ENCODE measurements around the gene UGT1A10.
"Not testable (repeated sequence)": the region's sequence is repeated elsewhere in the genome, so short reads cannot be mapped to it uniquely, and the experiment has no call there.

The UGT1A10 gene

DNA sequence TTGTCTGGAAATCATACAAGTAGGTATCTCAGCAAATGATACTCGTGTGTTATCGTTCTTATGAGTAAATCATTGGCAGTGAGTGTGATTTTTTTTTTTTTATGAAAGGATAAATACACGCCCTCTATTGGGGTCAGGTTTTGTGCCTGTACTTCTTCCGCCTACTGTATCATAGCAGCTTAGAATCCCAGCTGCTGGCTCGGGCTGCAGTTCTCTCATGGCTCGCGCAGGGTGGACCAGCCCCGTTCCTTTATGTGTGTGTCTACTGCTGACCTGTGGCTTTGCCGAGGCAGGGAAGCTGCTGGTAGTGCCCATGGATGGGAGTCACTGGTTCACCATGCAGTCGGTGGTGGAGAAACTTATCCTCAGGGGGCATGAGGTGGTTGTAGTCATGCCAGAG, at the start of gene UGT1A10:
TSS of gene UGT1A10 (plus strand) at position 143 of the 400 bp plus-strand sequence. CDS start at position 218, 75 bp downstream.
- not testable (repeated sequence) for DNase-seq (ENCODE audit: extremely low read depth in 1 of 2, low read depth in 1 of 2)

DNA sequence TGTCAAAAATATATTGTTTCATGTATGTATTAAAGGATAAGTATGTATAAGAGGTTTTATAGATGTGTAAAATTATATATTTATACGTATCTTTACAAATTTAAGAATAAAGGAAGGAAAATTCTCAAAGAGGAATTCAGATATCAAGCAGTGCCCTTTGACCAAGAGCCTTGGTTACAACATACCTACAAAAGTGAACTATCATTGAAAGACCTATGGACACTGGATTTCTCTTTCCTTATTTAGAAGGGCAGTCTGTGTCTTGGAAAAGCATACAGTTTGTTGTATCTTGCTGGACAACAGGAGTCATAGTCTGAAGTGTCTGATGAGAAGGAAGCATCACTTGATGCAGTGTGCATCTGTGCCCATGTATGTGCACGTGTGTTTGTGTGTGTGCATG, 47.8 kb upstream of the UGT1A10 start:
- DNase-seq (ENCODE audit: extremely low read depth in 1 of 2, low read depth in 1 of 2): no peak

DNA sequence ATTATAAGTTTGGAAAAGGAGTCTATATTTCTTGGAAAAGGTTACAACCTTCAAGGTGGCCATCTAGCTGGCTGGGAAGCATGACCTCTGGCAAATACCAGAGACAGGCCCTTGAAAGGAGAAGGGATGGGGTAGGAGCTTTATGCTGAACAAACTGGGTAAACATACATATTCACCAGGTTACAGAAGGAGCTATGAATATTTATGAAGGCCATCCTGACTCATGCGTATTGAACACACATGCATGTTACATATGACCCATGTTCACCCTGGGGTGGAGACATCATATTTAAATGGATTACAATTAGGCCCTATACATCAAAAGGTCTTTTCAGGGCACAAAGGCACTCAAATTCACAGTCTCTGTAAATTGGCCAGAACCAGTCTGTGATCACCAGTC, 43.5 kb upstream of the UGT1A10 start:
- not testable (repeated sequence) for DNase-seq (ENCODE audit: extremely low read depth in 1 of 2, low read depth in 1 of 2)

DNA sequence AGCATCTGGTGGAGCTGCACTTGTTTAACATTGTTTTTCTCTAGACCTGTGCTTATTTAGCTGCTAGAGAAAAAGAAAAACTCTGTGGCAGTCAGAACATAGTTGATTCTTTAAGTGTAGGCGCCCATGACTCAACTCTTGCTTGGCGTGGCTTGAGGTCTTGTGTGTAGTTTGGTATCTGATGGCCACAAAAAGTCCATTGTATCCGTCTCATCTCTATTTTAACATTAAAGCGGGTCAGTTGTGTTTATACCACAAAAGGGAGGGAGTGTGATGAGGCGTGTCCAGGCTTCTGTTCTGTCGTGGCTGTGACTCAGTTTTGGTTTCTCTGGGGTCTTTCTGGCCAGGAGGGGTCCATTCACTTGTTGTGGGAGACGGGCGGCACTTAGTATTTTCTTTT, 43.0 kb upstream of the UGT1A10 start:
- no peak for DNase-seq (ENCODE audit: extremely low read depth in 1 of 2, low read depth in 1 of 2)

DNA sequence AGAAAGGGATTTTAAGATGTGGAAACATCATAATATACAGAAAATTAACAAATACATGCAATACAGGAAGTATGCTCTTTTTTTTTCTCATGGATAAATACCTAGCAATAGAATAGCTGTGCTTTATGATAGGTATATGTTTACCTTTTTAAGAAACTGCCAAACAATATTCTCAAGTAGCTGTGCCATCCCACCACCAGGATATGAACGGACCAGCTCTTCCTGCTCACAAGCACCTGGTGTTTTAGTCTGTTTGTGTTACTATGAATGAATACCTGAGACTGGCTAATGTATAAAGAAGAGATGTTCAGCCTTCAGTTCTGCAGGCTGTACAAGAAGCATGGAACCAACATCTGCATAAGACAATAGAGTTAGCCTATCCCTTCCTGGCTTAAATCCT, 38.7 kb upstream of the UGT1A10 start:
- no peak for DNase-seq (ENCODE audit: extremely low read depth in 1 of 2, low read depth in 1 of 2)

DNA sequence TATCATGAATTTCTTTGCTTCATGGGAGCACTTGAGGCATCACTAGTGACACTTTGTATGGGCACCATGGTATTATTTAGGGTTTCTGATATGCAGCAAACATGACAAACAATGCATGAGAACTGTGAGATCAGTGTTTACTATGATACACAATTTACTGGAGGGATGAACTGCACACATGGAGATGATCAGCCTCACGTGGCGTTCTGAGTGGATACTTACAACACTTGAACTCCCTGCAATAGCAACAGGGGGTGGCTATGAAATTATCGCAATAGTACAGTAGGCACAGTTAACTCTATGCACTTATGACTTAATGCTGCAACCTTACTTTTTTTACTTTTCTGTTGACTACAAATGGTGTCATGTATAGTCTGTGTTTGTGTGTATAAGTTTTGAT, 37.3 kb upstream of the UGT1A10 start:
- no peak for DNase-seq (ENCODE audit: extremely low read depth in 1 of 2, low read depth in 1 of 2)

DNA sequence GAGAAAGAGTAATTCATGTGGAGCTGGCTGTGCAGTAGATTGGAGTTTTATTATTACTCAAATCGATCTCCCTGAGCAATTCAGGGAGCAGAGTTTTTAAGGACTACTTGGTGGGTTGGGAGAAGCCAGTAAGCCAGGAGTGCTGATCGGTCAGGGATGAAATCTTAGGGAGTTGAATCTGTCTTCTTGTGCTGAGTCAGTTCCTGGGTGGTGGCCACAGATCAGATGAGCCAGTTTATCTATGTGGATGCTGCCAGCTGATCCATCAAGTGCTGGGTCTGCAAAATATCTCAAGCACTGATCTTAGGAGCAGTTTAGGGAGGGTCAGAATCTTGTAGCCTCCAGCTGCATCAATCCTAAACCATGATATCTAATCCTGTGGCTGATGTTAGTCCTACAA, 35.9 kb upstream of the UGT1A10 start:
- no peak for DNase-seq (ENCODE audit: extremely low read depth in 1 of 2, low read depth in 1 of 2)

DNA sequence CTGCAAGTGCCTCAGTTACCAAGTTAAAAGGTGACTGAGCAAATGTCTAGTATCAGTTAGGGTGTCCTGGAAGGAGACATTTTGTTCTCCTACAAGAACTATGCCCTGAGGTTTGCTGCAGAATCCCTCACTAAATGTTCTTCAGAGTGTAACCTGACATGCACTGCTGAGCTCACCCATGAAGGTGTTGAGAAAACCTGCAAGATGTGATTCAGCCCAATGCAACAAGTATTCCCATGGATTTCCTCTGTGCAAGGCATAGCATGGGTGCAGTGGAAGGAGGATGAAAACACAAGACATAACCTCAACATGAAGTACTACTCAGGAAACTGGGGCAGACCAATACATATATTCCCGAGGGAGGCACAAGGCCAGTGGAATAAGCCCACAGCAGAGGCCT, 34.2 kb upstream of the UGT1A10 start:
- DNase-seq (ENCODE audit: extremely low read depth in 1 of 2, low read depth in 1 of 2): no peak

DNA sequence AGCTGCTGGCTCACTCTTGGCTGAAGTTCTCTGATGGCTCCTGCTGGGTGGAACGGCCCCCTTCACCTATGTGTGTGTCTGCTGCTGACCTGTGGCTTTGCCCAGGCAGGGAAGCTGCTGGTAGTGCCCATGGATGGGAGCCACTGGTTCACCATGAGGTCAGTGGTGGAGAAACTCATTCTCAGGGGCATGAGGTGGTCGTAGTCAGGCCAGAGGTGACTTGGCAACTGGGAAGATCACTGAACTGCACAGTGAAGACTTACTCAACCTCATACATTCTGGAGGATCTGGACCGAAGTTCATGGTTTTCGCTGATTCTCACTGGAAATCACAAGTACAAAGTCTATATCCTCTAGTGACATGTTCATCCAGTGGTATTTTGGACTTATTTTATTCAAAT, 32.7 kb upstream of the UGT1A10 start:
- no peak for DNase-seq (ENCODE audit: extremely low read depth in 1 of 2, low read depth in 1 of 2)

DNA sequence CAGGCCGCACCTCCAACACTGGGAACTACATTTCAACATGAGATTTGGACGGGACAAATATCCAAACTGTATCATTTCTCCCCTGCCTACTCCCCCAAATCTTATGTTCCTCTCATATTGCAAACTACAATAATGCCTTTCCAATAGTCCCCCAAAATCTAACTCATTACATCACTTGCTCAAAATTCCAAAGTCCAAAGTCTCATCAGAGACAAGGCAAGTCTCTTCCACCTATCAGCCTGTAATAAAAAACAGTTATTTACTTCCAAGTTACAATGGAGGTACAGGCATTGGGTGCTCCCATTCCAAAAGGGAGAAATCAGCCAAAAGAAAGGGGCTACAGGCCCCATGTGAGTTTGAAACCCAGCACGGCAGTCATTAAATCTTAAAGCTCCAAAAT, 31.4 kb upstream of the UGT1A10 start:
- no peak for DNase-seq (ENCODE audit: extremely low read depth in 1 of 2, low read depth in 1 of 2)

DNA sequence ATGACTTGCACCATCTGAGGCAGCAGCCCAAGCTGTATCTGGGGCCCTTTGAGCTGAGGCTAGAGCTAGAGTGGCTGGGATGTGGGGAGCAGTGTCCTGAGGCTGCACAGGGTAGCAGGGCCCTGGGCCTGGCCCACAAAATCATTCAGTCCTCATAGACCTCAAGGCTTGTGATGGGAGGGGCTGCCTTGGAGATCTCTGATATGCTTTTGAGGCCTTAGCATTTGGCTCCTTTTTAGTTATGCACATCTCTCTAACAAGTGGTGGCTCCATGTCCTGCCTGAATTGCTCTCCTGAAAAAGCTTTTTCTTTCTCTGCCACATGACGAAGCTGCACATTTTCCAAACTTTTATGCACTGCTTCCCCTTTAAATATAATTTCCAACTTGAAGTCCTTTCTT, 30.6 kb upstream of the UGT1A10 start:
- DNase-seq (ENCODE audit: extremely low read depth in 1 of 2, low read depth in 1 of 2): no peak

DNA sequence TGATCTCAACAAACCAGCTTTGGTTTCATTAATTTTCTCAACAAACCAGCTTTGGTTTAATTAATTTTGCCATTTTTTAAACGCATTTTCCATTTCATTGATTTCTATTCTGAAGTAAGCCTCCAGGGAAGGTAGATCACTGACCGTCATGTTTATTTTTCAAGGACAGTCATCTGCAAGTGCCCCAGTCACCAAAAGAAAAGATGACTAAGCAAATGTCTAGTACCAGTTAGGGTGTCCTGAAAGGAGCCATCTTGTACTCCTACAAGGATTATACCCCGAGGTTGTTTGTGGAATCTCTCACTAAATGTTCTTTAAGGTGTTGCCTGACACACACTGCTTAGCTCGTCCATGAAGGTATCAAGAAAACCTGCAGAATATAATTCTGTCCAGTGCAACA, 25.0 kb upstream of the UGT1A10 start:
- no peak for DNase-seq (ENCODE audit: extremely low read depth in 1 of 2, low read depth in 1 of 2)

DNA sequence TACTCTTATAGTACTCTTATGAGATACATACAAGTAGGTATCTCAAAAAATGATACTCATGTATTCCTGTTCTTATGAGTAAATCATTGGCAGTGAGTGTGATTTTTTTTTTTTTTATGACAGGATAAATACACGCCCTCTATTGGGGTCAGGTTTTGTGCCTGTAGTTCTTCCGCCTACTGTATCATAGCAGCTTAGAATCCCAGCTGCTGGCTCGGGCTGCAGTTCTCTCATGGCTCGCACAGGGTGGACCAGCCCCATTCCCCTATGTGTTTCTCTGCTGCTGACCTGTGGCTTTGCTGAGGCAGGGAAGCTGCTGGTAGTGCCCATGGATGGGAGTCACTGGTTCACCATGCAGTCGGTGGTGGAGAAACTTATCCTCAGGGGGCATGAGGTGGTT, 18.8 kb upstream of the UGT1A10 start, which contains the start of gene UGT1A8:
TSS of gene UGT1A8 (plus strand) at position 158 of the 400 bp plus-strand sequence. CDS start at position 233, 75 bp downstream.
- not testable (repeated sequence) for DNase-seq (ENCODE audit: extremely low read depth in 1 of 2, low read depth in 1 of 2)

DNA sequence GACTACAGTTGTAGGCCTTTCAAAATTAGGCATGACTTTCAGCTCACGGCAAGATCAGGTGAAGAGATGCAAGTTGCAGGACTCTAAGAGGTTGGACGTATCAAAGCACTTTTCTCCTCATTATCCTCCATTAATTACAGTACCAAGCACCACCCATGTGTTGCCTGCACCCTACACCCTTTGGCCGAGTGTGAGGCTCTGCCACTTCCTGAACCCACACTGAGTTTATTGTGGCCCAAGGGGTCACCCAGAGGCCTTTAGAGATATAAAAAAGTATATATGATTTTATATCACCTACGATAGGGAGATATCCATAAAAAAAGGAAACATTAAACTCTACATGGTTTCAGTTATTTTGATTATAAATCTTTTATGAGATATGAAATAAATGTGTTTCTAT, 16.0 kb upstream of the UGT1A10 start:
- no peak for DNase-seq (ENCODE audit: extremely low read depth in 1 of 2, low read depth in 1 of 2)

DNA sequence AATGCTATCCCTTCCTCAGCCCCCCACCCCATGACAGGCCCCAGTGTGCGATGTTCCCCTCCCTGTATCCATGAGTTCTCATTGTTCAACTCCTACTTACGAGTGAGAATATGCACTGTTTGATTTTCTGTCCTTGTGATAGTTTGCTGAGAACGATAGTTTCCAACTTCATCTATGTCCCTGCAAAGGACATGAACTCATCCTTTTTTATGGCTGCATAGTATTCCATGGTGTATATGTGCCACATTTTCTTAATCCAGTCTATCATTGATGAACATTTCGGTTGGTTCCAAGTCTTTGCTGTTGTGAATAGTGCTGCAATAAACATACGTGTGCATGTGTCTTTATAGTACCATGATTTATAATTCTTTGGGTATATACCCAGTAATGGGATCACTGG, 14.4 kb upstream of the UGT1A10 start:
- not testable (repeated sequence) for DNase-seq (ENCODE audit: extremely low read depth in 1 of 2, low read depth in 1 of 2)

DNA sequence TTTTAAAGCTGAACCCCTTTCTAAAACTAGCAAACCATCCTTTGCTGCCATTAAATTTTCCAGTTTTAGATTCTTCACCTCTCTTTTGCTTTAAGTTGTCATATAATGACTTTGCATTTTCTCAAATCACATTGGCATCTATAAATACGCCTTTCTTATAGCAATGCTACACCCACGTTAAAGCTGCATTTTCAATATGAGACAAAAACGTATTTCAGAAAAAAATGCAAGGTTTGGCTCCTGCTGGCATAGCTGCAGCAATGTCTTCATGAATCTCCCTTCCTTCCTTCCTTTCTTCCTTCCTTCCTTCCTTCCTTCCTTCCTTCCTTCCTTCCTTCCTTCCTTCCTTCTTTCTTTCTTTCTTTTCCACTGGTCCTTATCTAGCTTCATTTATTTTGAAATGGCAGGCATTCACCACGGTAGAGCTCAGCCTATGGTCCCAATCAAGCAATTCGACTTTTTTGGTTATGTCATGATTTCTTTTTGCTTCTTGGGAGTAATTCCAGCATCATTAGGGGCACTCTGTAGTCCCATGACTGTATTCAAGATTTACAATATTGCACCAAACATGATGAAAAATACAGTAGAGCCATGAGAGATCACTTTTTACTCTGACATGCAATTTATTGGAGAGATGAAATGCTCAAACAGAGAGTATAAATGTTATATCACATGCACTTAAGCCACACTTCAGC, 8.8 kb upstream of the UGT1A10 start:
- no peak for DNase-seq (ENCODE audit: extremely low read depth in 1 of 2, low read depth in 1 of 2)

DNA sequence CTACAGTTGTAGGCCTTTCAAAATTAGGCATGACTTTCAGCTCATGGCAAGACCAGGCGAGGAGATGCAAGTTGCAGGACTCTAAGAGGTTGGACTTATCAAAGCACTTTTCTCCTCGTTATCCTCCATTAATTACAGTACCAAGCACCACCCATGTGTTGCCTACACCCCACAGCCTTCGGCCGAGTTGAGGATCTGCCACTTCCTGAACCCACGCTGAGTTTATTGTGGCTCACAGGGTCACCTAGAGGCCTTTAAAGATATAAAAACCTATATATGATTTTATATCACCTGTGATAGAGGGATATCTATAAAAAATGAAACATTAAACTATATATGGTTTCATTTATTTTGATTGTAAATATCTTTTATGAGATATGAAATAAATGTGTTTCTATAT, 2.6 kb downstream of the UGT1A10 start:
- no peak for DNase-seq (ENCODE audit: extremely low read depth in 1 of 2, low read depth in 1 of 2)

DNA sequence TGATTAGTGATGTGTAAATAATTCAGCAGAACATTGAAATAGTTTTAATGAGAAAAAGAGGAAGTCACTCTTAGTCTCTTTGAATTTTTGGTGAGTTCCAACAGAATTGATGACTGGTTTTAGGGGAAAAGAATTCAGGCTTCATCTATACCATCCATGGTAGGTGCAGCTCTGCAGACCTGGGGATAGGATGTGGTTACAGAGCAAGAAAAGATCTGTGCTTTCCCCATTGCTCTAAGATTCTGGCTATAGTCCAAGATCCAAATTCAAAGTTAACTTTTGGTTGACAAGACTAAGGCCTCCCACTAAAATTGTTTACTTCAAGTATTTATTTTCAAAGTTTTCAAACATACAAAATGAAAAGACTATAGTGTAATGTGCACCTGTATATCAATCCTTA, 3.6 kb downstream of the UGT1A10 start:
- no peak for DNase-seq (ENCODE audit: extremely low read depth in 1 of 2, low read depth in 1 of 2)

DNA sequence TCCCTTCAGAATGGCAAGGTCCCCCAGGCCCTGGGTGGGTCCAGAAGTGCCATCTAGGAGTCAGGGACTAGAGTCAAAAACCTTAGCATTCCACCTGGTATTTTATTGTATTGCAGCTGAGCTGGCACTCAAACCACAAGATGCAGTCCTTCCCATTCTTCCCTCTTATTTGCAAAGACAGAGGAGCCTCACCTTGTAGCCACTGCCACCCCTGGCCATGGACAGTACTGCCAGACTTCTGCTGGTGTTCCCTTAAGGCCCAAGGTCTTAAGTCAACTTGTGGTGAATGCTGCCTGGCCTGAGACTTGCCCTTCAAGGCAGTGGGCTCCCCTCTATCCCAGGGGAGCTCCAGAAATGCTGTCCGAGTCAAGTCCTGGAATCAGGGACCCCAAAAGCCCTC, 6.9 kb downstream of the UGT1A10 start:
- DNase-seq (ENCODE audit: extremely low read depth in 1 of 2, low read depth in 1 of 2): no peak

DNA sequence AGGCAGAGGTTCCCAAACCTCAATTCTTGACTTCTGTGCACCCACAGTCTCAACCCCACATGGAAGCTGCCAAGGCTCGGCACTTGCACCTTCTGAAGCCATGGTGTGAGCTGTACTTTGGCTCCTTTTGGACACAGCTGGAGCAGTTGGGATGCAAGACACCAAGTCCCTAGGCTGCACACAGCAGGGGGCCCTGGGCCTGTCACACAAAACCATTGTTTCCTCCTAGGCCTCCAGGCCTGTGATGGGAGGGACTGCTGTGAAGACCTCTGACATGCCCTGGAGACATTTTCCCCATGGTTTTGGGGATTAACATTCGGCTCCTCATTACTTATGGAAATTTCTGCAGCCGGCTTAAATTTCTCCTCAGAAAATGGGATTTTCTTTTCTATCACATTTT, 9.8 kb downstream of the UGT1A10 start:
- not testable (repeated sequence) for DNase-seq (ENCODE audit: extremely low read depth in 1 of 2, low read depth in 1 of 2)

DNA sequence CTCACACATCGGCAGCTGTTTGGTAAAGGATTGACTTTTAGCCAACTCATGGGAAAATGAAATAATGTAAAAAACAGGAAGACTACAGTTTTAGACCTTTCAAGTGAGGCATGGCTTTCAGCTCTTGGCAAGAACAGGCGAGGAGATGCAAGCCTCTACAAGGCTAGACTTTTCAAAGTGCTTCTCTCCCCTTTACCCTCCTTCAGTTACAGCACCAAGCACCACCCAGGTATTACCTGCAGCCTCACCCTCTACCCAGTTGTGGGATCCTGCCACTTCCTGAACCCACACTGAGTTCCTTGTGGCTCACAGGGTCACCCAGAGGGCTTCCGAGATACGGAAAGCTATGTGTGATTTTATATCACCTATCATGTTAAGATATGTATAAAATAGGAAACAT, 14.7 kb downstream of the UGT1A10 start:
- DNase-seq (ENCODE audit: extremely low read depth in 1 of 2, low read depth in 1 of 2): no peak

DNA sequence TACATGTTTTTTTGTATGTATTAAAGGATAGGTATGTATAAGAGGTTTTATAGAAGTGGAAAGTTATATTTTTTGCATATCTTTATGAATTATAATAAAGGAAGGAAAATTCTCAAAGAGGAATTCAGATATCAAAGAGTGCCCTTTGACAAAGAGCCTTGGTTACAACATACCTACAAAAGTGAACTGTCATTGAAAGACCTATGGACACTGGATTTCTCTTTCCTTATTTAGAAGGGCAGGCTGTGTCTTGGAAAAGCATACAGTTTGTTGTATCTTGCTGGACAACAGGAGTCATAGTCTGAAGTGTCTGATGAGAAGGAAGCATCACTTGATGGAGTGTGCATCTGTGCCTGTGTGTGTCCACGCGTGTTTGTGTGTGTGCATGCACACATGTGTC, 15.2 kb downstream of the UGT1A10 start:
- no peak for DNase-seq (ENCODE audit: extremely low read depth in 1 of 2, low read depth in 1 of 2)

DNA sequence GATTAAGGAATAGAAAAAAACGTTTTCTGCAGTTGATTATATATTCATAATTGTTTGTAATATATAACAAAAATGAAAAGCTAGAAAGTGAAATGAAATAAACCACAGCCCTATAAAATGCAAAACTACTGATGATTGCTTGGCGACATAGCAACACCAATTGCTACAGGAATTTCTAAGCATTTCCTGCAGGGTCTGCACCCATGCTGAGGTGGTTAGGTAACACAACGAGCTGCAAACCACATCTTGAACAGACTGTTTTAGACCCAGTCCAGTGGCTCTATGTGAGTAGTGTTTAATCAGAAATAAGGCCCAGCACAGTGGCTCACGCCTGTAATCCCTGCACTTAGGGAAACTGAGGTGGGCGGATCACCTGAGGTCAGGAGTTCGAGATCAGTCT, 18.3 kb downstream of the UGT1A10 start:
- DNase-seq (ENCODE audit: extremely low read depth in 1 of 2, low read depth in 1 of 2): no peak

Data from activated CD8-positive, alpha-beta memory T cell treated with anti-CD3 and anti-CD28 coated beads for 1 hour (primary cell).